Measurements from ENCODE around the gene PRRC2C. TPM values are rescaled to one million over a fixed set of nuclear protein-coding genes. Genes with fewer than 3 reads are reported as not detected.

Gene PRRC2C
- total RNA-seq, 1 experiment from 2014 or later: 27.6 TPM

Other genes with a start within 250 kb of the PRRC2C start
- not detected in 2 replicates for gene FMO1, start 237.0 kb upstream of the PRRC2C start, total RNA-seq (2014; rRNA removed; shearing (Covaris generic); ENCODE audit: low replicate concordance)
- gene FMO4, start 171.3 kb upstream of the PRRC2C start, total RNA-seq (2014; rRNA removed; shearing (Covaris generic); ENCODE audit: low replicate concordance): 0.32 and 2.0 TPM in 2 replicates
- gene MYOCOS, start 136.7 kb downstream of the PRRC2C start, total RNA-seq (2014; rRNA removed; shearing (Covaris generic); ENCODE audit: low replicate concordance): not detected in 2 replicates
- not detected in 2 replicates for gene MYOC, start 167.2 kb downstream of the PRRC2C start, total RNA-seq (2014; rRNA removed; shearing (Covaris generic); ENCODE audit: low replicate concordance)